Activated T-cell treated with anti-CD3 and anti-CD28 coated beads for 1 hour (primary cell): ENCODE results near the gene EFHD2.
"Not testable (repeated sequence)": the region's sequence is repeated elsewhere in the genome, so short reads cannot be mapped to it uniquely, and the experiment has no call there.

Source experiments
- DNase-seq: peaks from one replicate; pipeline ENCODE4 v3.0.0-alpha.2; 2020; ENCODE audit warnings: low read depth

The EFHD2 gene, protein sequence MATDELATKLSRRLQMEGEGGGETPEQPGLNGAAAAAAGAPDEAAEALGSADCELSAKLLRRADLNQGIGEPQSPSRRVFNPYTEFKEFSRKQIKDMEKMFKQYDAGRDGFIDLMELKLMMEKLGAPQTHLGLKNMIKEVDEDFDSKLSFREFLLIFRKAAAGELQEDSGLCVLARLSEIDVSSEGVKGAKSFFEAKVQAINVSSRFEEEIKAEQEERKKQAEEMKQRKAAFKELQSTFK

DNA sequence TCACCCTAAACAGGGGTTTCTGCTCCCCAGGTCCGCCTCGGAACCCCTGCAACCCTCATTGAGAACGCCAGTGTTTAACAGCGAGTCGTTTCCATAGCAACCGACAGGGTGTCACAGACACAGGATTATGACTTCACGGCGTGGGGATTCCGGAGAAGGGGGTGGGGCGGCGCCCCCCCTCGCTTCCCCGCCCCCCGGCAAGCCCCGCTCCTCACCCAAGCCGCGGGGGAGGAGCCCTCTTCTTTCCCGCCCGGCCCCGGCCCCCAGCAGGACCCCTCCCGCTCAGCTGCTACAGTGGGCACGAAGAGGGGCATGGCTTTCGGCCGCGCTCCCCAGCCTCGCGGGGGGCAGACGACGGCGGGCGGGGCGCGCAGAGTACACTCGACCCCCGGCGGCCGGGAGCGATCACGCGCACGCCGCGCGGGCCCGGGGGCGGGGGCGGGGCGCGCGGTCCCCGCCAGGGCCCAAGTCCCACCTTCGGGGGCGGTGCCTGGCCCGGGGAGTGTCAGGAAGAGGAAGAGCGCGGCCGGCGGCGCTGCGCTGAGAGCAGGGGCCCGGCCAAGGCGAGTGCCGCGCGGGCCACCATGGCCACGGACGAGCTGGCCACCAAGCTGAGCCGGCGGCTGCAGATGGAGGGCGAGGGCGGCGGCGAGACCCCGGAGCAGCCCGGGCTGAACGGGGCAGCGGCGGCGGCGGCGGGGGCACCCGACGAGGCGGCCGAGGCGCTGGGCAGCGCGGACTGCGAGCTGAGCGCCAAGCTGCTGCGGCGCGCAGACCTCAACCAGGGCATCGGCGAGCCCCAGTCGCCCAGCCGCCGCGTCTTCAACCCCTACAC is at the start of gene EFHD2:
TSS of gene EFHD2 (plus strand) at position 501 of the 835 bp plus-strand sequence. CDS start at position 585, 84 bp downstream.
- peak; percentile 80 for DNase-seq

DNA sequence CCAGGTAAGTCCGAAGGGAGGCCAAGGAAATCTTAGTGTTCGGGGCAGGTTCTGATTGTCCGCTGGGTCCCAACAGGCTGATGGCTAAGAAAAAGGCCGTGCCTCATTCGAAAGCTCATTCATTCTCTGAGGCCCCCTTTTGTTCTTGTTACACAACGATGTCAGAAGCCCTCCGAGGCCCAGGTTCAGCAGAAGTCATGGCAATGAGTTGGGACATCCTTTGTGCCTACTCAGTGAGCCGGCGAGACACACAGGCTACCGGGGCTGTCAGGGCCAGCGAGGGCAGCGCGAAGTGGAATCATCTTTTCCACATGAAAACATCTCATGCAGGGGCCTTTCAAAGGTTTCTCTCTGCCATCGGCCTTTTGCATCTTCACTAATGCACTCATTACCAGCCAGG is 49.0 kb upstream of the EFHD2 start:
- DNase-seq, result no peak

DNA sequence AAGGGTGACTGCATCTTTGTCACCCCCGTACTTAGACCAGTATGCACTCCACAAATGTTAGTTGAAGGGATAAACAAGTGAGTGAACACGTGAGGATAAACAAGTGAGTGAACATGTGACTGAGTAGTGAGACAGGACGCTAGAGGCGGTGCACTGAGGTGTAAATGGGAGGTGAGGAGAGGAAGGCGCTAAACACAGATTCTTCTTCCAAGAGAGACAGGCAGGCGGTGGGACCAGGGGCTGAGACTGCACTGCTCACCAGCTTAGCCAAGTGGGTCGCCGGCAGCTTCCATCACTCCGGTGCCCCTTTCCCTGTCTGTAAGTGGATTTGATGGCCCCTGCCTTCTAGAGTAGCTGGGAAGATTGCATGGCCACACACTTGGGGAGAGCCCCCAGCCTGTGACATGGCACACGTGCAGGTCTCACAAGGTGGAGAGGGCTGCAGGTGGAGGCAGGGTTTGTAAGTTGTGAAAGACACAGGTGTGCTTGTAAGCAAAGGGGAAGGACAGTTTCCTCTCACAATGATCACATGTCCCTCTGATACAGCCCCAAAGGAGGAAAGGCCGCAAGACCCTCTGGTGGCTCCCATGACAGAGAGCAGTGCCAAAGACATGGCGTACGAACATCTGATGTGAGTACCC is 47.5 kb upstream of the EFHD2 start:
- no peak for DNase-seq

DNA sequence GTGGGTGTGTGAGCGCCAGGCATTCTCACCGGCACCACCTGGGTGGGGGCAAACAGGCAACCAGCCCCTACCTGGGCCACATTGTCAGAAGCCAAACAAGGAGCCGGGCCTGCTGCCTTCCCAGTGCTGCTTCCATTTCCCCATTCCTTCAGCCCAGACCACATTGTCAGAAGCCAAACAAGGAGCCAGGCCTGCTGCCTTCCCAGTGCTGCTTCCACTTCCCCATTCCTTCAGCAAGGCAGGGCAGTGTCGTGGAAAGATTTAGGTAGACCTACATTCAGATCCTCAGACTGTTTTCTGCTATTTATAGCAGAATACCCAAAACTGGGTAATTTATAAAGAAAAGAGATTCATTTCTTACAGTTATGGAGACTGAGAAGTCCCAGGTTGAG is 47.0 kb upstream of the EFHD2 start:
- no peak for DNase-seq

DNA sequence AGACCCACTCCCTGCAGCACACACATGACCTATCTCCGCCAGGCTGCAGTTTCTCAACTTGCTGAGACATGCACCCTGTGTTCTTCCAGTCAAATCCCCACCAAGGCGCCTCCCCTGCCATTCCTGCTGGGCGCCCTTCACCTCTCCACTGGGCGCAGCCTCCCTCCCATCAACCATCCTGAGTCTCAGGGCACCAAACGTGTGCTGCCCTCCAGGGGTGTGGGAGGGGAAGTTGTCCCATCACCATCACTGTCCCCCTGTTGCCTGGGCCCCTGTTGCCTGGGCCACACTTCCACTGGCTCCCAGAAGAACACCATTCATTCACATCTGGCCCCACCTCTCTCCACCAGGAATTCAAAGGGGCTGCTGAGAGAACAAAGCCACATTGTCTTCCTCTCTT is 44.9 kb upstream of the EFHD2 start:
- DNase-seq, result no peak

DNA sequence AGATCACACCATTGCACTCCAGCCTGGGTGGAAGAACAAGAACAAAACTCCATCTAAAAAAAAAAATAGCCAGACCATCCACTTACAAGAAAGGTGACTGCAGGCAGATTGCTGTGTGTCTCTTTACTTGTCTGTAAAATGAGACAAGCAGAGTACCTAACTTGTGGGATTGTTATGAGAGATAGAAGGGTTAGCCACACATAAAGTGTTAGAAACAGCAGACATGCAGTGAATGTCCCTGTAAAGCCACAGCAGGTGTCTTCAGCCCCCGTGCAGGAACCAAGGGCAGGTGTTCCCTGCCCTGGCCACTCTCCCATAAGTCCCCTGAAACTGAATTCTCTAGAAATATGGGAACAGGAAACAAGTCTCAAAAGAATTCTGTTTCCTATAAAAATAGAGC is 40.8 kb upstream of the EFHD2 start:
- DNase-seq, result no peak

DNA sequence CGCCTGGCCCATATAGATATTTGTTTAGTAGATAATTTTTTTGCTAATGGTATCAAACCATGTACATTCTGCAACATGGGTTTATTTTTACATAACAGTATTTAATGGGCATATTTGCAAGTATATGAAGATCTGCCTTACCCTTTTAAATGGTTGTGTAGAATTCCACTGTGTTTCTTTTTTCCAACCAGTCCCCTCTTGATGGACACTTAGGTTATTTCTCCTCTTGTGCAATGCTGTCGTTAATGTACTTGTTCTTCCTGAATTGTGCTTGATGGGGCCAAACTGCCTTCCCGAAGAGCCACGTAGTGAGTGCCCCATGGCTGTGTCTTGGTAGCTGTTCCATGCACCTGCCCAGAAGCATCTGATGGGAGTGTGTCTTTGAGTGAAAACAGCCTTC is 39.4 kb upstream of the EFHD2 start:
- no peak for DNase-seq

DNA sequence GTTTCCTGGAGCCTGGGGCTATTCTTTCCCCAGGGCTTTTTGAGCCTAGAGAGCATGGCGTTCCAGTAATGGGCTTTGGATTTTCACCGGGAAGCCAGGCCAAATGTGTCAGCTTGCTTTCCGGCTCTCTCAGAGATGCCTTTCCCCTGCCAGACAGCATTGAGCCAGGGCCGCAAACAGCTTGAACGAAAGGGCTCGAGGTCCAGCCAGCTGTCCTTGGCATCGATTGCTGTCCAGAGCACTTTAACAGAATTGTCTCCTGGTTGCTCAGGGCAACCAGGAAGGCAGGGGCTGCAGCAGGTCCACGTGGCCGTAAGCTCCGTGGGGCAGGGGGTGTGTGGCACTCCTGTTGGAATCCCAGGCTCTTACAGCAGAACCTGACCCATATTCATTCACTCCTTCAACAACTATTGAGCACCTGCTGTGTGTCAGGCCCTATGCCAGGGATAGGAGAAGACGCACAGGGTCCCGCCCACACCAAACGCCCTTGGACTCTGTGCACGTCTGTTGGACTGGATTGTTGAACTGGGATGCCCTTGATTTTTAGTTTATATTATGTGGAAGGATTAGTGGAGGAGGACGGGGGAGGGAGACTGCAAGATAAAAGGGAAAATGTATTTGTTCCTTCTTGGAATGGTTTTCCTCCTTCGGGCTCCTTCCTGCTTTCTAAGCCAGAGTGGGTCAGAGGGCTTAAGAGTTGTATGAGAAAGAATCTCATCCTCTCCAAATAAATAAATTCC is 38.7 kb upstream of the EFHD2 start:
- no peak for DNase-seq

DNA sequence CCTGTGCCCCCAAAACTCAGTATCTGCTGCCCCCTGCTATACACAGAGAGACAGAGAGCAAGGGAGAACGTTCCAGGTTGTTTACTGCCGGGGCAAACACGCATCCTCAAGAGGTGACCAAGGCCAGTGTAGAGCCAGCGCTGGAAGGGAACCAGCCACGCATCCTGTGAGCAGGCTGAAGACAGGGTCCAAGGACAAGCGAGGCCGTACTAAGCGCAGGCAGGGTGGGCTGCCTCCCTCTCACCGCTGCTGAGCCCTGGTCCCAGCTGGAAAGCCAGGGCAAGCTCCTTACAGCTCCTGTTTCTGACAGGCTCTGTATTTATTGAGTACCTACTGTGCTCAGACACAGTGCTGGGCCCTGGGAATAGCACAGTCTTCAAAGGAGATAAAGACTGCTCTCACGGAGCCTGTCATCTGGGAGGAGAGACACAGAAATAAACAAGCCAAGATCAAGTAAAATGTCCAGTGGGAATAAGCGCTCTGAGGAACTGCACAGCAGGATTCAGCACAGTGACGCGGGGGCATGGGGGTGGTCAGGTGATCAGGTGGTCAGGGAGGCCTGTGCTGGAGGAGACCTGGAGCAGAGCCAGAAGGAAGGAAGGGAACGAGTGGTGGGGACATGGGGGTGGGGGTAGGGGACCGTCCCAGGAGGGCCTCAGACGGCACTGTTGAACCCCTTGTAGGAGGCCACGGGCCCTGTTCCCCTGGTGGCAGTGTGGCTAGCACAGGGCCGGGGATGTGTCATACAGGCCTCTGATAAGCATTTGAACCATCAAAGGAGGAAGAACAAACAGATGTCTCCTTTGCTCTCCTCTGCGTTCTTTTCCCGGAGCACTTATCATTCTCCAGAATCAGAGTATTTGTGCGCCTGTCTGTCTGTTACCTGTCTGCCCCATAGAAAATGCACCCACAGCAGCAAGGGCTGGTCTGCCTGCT is 37.8 kb upstream of the EFHD2 start:
- no peak for DNase-seq

DNA sequence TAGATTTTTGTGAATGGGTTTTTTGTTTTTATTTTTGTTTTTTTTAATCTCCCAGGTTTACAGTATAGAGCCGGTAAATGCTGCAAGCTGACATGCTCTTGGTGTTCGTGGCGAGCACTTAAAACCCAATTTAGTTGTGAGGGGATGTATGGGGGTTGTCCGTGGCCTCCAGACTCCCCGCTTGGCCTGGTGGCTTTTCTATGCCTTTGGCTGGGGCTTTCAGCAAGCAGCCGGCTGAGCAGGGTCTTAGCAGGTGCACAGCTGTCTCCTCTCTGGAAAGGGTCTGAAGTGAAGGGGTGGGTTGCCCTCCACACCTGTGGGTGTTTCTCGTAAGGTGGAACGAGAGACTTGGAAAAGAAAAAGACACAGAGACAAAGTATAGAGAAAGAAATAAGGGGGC is 31.0 kb upstream of the EFHD2 start:
- no peak for DNase-seq

DNA sequence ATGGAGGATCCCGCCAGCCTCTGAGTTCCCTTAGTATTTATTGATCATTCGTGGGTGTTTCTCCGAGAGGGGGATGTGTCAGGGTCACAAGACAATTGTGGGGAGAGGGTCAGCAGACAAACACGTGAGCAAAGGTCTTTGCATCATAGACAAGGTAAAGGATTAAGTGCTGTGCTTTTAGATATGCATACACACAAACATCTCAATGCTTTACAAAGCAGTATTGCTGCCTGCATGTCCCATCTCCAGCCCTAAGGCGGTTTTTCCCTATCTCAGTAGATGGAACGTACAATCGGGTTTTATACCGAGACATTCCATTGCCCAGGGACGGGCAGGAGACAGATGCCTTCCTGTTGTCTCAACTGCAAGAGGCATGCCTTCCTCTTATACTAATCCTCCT is 30.5 kb upstream of the EFHD2 start:
- DNase-seq, result not testable (repeated sequence)

DNA sequence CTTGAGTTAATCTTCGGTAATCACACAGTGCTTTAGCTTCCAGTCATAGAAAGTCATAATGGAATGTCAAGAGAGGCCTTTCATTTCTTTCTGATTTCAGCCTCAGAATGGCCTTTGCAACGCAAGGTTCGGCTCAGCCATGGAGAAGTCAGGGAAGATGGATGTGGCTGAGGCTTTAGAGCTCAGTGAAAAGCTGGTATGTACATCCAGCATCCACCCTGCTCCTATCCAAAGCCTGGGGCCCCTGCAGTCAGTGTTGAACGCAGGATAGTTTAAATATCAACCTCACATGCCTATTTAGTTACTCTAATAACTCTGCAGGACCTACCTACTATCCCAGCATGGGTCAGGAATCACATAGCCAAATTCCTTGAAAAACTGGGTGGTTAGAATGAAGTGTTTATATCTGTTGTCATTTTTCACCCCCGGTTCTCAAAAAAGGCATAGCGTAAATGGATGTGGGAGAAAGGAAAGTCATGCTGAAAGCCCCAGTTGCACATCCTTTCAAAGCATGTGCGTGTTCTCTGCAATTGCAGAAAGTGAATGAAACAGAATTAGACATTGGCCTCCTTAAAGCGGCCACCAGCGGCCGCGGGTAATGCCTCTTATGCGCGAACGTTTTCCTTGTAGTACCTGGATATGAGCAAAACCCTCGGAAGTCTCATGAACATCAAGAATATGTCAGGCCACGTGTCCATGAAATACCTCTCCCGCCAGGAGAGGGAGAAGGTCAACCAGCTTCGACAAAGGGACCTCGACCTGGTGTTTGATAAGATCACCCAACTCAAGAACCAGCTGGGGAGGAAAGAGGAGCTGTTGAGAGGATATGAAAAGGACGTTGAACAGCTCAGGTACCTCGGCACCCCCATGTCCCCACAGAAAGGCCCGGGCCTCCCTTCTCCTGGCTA is 28.8 kb upstream of the EFHD2 start:
- DNase-seq, result no peak

DNA sequence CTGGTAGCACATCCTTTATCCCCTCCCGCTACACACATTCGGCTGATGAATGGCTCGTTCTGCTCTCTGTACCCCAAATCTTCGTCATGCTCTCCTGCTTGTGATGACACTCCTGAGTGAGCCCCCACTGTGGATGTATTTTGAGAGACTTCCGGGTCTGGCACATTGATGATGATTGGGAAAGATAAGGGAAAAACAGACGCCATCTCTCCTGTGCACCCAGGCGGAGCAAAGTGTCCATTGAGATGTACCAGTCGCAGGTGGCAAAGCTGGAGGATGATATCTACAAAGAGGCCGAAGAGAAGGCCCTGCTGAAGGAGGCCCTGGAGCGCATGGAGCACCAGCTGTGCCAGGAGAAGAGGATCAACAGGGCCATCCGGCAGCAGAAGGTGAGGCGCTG is 27.9 kb upstream of the EFHD2 start:
- DNase-seq, result no peak

DNA sequence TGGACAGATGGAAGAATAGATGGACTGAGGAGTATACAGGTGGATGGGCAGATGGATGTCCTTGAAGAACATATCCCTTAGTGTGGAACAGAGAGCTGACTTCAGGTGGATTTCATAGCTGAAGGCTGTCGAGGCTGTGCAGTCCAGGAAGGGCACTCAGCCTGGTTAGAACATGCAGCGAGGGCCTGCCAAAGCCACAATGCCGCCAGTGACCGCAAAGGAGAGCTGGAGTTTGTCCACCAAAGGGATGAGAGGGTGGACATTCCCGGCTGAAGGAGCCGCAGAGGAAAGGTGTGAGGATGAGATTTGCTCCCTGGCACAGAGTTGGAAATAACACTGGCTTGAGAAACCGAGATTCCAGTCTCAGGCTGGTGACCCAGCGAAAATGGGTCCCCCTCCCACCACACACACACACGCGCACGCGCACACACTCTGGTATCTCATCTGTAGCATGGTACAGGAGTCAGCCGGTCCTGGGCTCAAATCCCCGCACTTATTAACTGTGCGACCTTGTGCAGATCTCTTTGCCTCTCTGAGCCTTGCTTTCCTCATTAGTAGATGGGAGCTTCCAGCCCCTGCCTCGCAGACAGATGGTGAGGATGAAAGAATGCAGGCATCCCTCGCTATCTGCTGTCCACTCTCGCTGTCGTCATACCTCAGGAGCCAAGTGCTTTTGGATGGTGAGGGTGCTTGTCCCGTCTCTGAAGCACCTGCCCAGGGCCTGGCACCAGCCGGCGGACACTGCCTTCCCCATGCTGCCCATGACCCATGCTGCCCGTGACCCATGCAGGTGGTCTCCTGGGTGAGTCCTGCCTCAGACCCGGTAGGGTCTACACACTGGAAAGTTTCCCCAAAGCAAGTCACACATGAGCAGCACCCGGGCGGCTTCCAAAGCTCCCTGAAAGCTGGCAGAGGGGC is 26.8 kb upstream of the EFHD2 start:
- DNase-seq, result no peak

DNA sequence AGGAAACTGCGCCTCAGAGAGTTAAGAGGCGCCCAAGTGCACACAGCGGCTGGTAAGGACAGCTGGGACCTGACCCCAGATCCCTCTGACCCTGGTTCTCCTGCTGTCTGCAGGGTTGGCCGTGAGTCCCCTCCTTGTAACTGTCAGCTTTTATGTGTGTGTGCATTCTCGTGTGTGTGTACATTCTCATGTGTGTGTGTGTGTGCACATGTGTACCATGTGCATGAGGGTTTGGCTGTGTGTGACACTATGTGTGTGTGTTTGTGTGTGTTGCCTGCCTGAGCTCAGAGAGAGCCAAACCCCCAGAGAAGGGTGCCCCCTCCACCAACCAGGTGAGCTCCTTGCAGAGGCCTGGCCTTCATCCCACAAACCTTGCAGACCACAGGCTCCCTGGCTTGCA is 25.9 kb upstream of the EFHD2 start:
- DNase-seq, result no peak

DNA sequence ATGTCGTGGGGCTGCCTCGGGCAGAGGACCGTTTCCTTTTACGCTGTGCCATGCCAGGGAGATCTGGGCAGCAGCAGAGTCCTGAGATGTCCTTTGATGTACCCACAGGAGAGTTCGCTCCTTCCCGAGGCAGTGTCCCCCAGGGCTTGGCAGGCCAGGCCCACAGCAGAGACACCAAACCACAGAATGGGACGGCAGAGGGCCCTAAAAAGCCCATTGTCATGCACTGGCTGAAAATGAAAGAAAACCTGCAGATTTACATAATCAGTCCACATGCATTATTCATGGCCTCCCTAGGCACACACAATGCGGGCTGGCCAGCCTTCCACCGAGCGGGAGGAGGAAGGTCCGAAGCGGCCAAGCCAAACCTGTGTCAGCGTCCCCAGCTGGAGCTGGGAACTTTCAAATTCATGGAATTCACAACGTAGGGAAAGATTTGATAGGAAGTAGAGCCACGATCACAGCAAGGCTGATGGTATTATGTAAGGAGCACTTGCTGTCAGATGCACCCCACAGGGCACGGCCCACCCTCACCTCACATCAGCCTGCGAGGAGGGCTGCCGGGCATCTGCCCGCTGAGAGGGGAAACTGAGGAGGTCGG is 25.3 kb upstream of the EFHD2 start:
- no peak for DNase-seq

DNA sequence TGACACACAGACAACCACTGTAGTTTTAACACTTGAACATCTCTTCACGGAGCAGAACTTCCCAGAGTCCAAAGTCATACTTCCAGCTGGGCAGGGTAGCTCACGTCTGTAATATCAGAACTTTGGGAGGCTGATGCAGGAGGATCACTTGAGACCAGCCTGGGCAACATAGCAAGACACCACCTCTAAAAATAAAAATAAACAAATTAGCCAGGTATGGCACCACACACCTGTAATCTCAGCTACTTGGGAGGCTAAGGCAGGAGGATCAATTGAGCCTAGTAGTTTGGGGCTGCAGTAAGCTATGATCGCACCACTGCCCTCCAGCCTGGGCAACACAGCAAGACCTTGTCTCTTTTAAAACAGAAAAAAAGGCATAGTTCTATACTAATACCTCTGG is 24.3 kb upstream of the EFHD2 start:
- DNase-seq, result no peak

DNA sequence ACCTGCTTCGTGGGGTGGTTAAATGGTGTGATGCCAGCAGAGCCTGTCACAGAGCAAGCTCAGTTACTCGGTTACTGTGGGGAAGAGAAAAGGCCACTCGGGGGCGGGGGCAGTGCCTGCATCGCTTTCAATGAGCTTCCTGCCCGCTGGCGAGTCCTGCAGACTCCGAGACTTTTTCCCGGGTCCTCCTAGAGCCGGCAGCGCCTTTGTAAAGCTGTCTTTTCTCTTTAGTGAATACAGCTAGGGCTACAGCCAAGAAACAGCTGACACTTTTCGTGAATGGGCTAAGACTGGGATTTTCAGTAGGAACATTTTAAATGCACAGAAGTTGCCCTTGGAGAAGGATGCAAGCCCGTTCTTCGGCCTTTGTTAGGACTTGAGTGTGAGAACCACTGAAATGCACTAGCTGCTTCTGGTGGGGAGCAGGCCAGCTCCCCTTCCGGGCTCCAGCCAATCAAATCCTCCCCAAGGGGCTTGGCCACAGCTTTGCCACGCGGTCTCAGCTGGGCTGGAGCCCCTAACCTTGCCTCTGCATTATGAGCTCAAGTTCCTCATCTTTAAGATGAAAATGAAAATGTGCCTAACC is 23.4 kb upstream of the EFHD2 start:
- no peak for DNase-seq
